A204.1 (cell line): ENCODE results near the gene CYLD.

Experiments
- FAIRE-seq: peaks from 2 replicates; lab custom pipeline; 2012; peaks lifted over from hg19 to GRCh38; lab: Jason Lieb, UNC

Gene CYLD

DNA sequence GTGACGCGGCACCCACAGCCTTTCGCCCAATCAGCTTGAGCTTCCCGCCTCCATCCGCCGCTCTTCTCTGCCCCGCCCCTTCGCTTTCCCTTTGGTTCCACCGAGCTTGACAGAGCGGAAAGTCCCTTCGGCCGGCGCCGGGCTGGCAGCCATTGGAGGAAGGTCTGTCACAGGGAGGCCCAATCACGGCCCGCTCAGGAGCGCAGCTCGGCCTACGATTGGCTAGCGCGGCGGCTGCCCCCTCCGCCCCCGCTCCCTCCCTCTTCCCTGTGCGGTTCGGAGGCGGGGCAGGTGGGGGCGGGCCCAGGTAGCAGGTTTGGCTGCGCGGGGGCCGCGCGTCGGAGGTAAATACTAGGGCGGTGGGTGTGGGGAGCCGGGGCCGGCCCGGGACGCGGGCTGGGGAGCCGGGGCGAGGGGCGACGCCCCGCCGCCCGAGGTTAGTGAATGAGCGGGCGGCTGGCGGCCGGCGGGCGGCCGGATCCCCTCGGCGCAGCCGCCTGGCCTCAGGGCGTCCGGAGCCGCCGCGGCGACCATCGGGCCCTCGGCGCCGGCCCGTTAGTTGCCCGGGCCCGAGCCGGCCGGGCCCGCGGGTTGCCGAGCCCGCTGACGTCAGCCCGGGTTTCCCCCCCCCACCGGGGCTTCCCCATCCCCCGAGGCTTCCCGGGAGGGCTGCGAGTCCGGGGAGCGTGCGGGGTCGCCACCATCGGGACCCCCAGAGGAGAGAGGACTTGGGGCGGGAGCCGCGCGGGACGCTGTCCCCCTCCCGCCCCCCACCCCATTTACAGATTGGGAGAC is at the start of gene CYLD:
TSS of gene CYLD (plus strand) at position 306 of the 795 bp plus-strand sequence. CDS start 7,613 bp downstream, outside the sequence.
- FAIRE-seq, result peak; percentile 99

DNA sequence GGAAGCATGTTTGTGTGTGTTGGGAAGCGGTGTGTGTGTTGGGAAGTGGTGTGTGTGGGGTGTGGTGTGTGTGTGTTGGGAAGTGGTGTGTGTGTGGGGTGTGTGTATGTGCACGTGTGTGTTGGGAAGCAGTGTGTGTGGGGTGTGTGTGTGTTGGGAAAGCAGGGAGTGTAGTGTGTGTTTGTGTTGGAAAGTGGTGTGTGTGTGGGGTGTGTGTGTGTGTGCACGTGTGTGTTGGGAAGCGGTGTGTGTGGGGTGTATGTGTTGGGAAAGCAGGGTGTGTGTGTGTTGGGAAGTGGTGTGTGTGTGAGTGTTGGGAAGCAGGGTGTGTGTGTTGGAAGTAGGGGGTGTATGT is 49.3 kb upstream of the CYLD start:
- no peak for FAIRE-seq

DNA sequence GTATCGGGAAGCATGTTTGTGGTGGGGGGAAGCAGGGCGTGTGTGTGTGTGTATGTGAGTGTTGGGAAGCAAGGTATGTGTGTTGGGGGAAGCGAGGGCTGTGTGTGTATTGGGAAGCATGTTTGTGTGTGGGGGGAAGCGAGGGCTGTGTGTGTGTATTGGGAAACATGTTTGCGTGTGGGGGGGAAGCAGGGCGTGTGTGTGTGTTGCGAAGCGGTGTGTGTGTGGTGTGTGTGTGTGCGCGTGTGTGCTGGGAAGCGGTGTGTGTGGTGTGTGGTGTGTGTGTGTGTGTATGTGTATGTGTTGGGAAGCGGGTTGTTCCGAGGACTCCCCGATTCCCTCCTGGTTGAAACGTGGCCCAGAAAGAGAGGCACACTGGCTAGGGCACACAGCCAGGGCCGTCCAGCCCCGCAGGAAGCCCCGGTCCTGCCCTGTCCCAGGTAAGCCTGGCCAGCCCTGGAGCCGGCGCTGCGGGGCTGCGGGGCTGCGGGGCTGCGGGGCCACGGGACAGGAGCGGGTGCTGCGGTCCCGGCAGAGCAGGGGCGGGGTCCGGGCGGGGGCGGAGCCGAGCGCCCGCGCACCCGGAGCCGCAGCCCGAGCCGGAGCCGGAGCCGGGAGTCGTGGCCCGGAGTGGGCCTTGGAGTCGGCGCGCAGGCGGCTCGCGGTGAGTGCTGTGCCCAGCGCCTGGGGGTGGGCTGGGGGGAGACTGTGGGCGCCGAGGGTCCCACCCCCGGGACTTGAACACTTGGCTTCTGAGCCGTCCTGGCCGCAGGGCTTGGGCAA is 48.7 kb upstream of the CYLD start, which contains the start of gene NOD2:
TSS of gene NOD2 (plus strand) at position 608 of the 783 bp plus-strand sequence. CDS start 5,890 bp downstream, outside the sequence.
- FAIRE-seq, result no peak

DNA sequence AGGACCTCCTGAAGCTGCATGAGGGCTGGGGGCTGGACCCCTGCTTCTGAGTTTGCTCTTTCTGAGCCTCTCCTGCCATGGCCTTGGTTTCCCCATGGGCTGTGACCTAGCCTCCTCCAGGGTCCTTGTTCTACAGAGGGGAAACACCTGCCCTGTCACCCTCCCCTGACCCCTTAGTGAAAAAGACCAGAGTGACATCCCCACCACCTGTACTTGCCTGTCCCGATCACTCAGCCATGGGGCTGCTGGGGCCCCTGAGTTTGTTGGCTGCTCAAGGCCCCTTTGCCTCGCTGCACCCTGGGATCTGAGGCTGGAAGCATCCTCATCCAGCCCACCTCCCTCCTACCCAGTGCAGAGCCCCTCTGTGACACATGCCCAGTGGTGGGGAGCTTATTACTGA is 47.7 kb upstream of the CYLD start:
- FAIRE-seq, result no peak

DNA sequence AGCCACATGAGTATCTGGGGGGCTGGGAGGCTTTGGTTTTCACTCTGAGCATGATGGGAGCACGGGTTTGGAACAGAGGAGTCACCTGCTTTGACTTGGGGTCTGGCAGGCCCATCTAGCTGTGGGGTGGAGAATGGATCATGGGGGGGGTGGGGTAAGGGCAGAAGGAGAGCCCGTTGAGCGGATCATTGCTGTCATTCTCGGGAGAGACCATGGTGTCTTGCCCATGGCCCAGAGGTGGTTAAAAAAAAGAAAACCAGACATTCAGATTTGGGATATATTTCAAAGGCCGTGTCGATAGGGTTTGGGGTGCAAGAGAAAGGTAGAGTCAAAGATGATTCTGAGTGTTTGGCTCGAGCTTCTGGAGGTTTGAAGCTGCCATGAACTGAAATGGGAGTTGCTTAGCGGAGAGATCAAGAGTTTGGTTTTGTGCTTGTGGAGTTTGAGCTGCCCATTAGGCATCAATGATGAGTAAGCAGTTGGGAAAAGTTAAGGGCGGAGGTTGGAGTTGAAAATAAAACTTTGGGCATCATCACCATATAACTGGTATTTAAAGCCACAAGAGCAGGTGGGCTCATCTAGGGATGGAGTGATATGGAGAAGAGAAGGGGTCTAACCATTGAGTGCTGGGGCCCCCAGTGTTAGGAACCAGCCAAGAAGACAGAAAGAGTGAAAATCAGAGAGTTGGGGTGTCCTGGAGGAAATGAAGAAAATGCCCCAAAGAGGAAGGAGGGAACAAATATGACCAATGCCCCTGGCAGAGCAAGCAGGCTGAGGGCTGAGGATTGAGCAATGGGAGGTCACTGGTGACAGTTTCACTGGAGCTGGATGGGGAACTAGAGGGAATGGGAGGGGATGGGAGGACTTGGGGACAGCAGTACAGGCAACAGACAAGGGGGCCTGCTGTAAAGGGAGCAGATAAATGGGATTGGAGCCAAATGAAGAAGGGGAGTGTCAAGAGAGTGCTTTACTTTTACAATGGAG is 46.6 kb upstream of the CYLD start:
- no peak for FAIRE-seq

DNA sequence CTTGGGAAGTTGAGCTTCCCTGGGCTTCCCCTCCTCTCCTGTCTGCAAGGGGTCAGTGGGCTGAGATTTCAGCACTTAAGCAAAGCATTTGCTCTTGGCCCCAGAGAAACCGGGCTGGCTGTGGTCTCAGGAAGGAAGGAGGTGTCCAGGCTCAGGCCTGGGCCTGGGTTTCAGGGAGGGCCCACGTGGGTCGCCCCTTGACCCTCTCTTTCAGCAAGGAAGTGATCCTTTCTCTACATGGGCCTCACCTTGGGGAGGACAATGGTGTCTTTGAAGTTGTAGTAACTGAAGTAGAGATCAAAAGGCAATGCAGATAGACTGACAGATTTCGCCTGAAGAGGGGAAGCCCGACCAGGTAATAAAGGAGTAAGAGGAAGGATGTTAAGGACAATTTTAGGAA is 45.8 kb upstream of the CYLD start:
- FAIRE-seq, result no peak

DNA sequence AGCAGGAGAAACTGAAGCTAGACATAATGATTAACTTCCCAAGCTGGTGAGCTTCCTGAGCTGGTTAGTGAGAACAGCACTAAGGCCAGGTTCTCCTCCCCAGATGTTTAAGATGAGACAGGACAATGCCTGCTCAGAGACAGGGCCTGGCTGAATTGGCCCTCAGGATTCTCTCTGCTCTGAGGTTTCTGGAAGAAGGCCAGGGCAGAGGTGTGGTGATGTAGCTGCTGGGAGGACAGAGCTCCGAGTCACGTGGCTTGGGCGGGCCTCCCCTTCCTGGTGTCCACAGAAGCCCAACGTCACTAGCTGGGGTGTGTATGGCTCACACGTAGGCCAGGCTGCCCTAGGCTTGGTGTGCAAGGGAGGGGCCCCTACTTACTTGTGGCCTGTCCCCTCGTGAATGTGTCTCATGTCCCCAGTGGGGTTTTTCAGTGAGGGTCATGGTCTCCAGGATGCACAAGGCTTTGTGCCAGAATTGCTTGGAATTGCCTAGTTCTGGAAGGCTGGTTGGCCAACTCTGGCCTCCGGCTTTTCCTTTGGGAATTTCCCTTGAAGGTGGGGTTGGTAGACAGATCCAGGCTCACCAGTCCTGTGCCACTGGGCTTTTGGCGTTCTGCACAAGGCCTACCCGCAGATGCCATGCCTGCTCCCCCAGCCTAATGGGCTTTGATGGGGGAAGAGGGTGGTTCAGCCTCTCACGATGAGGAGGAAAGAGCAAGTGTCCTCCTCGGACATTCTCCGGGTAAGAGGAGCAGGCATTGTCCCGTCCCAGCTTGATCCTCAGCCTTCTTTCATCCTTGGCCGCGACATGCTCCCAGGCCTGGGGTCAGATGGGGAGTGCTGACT is 45.1 kb upstream of the CYLD start:
- FAIRE-seq, result no peak

DNA sequence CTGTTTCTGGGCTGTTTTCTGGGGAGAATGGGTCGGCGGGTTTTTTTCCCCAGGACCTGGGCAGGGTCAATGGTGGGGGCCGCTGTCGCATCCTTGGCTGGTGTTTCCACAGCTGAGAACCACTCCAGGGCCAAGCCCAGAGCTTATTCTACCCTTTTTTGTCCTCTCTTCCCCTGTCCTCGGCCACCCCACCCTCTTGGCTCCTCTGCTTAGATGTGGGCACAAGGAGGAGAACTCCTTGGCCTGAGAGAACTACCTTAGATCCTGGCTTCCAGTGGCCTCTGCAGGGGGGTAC is 44.5 kb upstream of the CYLD start:
- no peak for FAIRE-seq

DNA sequence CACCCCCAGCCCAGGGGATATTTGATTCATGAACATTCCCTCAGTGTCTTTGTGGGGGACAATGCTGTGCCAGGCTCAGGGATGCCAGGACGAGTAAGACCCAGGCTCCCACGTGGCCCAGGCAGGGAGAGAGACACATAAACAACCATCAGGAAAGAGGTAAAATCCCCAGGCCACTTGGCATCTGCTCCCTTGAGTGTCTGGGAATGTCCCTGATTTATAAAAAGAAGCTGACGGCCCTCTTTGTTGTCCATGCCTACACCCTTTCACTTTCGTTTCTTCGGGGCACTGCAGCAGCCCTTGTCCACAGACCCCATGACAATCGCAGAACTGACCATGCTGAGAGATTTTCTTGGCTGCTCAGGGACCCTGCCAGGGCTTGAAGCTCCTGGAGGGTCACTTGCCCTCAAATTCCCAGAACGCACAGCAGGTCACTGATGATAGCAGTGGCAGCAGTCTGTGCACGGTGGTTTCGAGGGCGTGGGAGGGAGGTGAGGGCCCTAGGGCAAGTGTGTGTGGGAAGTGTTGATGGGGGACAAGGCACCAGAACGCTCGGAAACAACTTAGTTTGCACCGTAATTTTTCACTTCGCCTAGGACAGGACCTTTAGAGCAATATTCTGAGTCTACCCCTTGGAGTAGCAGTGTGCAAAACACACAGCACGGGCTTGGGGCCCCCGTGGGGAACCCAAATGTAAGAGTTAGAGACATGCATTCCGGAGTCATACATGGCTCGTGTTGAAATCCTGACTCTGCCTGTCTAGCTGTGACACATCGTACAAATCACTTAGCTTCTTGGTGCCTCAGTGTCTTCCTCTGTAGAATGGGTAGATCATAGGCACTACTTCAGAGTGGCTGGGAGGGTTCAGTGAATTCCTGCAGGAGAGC is 43.8 kb upstream of the CYLD start:
- FAIRE-seq, result no peak

DNA sequence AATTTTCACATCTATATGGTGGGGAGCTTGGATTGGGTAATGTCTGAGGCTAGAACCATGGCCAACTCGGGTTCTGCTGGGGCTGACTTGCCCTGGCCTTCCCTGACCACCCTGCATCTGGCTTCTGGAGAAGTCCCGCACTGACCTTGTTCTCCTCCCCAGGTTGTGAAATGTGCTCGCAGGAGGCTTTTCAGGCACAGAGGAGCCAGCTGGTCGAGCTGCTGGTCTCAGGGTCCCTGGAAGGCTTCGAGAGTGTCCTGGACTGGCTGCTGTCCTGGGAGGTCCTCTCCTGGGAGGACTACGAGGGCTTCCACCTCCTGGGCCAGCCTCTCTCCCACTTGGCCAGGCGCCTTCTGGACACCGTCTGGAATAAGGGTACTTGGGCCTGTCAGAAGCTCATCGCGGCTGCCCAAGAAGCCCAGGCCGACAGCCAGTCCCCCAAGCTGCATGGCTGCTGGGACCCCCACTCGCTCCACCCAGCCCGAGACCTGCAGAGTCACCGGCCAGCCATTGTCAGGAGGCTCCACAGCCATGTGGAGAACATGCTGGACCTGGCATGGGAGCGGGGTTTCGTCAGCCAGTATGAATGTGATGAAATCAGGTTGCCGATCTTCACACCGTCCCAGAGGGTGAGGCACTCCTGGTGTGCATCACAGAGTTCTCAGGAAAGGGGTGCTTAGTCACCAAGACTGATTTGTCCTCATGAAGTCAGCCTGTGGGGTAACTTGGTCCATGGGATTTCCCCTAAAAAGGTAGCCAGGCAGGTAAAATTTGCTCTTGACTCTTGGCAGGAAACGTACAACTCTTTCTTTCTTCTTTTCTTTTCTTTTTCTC is 42.3 kb upstream of the CYLD start:
- FAIRE-seq, result no peak

DNA sequence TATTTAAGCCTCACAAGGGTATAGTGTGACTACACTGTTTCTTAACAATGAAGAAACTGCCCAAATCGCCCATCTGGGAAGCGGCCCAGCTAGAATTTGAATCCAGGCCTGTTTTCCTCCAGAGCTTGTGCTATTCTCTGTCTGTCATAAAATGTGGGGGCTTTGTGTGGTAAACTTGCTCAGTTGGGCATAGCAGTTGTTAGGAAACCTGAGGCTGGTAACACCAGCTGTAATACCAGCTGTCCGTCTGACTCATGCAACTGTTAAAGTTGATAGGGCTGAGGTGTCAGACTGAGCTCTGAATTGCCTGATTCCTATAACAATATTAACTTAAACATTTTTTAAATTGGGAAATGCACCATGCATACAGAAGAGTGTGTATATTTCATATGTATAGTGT is 39.2 kb upstream of the CYLD start:
- FAIRE-seq, result no peak

DNA sequence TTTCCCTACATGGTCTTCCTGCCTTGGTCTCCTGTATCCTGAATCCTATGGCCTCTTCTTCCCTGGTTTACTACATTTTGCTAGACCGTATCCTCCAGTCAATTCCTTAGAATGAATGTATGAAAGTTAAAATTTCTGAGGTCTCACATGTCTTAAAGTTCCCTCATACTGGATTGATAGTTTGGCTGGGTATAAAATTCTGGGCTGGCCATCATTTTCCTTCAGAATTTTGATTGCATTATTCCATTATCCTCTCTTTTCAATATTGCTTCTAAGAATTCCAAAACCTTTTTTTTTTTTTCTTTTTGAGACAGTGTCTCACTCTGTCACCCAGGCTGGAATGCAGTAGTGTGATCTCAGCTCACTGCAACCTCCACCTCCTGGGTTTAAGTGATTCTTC is 37.6 kb upstream of the CYLD start:
- no peak for FAIRE-seq

DNA sequence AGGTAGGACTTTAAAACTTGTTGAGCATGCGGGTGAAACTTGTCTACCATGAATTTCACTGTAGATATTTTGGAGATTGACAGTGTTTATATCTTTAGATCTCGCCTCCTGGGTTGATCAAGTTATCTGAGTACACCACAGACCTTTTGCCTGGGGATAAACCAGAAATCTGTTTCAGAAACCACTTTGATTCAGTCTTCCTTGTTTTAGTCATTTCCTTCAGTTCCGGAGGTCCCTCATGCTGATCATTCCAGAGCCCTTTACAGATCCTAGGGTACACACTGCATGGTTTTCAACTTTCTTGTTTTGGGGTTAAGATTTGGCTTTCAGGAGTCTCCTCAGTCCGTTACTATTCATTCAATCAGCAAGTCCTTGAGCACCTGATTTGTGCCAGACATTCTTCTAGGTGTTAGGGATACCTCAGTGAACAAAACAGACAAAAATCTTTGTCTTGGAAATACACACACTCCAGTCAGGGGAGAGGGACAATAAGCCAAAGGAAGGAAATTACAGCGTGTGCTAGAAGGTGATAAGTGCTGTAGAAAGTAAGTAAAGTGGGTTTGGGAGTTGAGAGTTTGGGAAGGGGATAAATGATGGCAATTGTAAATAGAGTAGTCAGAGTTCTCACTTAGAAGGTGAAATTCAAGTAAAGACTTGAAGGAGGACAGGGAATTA is 36.3 kb upstream of the CYLD start:
- no peak for FAIRE-seq

DNA sequence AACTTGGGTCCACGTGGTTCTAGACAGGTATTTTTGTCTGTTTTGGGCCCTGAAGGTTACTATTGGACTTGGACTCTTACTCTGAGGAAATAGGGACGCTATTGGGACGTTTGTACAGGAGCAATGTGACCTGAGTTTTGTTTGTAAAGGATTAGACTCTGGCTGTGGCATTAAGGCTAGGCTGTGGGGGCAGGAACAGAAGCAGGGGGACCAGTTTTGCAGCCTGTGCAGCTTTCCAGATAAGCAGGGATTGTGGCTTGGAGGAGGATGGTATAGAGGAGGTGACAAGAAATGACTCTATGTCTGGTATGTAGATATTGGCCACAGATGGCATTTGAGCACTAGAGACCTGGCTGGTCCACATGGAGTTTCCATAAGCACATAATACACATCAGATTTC is 35.6 kb upstream of the CYLD start:
- no peak for FAIRE-seq

DNA sequence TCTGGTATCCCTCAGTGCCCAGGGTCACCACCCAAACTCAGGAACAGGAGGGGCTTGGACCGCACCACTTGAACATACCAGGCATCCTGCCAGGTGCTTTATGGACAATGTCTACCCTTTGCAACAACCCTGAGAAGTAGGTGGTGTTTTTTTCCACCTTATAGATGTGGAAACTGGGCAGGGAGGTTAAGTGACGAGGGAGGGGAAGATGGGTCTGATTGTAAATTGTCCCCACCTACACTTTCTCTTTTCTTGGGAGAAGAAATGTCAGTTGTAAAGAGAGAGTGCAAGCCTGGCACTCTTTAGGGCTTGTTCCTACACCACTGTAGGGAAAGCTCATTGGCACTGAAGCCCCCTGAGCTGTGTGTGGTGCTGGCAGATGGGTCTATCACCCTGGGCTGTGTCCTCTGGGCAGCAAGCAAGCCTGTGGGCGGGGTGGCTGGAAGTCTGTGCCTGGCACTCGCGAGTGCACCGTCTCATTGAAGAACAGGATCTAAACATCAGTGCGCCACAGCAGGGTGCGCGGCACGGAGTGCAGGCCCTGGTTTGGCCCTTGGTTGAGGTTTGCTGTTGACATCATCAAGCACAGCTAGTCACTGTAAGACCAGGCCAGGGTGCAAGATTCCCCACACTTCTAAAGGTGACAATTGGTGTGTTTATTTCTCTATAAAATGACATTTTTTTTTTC is 33.4 kb upstream of the CYLD start:
- no peak for FAIRE-seq

DNA sequence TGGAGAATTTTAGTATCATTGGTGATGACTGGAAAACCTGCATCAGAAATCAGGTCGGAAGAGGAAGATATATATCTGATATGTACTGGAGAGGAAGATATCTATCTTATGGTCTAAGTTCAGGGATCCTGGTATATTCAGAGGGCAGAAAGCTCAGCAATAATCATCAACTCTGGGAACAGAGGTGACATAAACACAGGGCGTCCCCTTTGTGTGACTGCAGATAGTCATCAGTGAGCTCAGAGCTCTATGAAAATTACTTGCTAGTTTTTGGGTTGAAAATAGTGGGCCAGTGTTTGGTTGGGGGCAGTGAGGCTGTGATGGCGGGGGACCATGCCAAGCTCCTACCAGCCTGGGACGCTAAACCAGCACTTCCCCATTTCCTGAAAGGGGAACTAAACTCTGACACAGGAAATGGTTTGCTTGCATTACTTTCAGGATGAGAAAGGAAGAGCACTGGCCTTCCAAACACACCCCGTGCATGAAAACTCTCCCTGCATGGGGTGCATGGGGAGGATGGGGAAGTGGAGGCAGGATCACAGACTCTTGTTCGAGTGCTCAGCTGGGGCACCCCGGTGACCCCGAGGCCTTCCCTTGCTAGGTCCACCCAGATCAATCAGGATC is 32.7 kb upstream of the CYLD start:
- FAIRE-seq, result no peak

DNA sequence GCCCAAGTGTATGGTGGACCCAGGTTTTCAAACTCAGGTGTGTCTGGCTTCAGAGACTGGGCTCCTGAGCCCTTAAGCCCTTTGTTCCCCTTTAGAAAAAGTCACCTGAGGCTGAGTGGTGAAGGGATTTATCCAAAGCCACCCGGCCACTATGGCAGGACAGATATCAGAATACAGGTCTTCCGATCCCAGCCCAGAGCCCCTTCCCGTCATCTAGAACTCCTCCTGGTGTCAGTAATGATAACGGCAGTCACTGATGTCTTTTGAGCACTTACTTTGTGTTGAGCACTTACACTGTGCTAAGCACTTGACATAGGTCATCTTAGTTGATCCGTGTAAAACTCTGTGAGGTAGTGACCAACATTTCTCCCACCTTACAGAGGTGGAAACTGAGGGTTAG is 31.9 kb upstream of the CYLD start:
- no peak for FAIRE-seq

DNA sequence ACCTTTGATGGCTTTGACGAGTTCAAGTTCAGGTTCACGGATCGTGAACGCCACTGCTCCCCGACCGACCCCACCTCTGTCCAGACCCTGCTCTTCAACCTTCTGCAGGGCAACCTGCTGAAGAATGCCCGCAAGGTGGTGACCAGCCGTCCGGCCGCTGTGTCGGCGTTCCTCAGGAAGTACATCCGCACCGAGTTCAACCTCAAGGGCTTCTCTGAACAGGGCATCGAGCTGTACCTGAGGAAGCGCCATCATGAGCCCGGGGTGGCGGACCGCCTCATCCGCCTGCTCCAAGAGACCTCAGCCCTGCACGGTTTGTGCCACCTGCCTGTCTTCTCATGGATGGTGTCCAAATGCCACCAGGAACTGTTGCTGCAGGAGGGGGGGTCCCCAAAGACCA is 30.8 kb upstream of the CYLD start:
- FAIRE-seq, result no peak
